ENCODE measurements around the gene SCLY.
"Not testable (repeated sequence)": the region's sequence is repeated elsewhere in the genome, so short reads cannot be mapped to it uniquely, and the experiment has no call there.

The SCLY gene

DNA sequence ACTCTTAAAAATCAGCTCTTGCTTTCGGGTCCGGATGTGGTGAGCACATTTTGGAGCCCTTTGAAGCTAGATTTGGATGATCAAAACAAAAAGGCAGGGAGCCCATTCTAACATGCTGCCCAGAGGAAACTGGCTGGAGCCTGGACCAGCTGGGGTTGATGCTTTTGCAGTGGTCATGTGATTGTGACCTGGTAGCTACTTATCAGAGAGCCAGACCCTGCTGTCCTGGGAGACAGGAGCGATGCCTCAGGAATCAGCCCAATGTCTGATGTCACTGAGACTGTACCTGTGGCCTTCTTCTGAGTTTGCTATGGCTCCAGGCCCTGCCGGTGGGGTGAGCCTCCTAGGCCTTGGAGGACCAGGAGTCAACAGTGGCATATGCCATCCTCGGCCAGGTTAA, 18.7 kb upstream of the SCLY start:
- DNase-seq: no peak

DNA sequence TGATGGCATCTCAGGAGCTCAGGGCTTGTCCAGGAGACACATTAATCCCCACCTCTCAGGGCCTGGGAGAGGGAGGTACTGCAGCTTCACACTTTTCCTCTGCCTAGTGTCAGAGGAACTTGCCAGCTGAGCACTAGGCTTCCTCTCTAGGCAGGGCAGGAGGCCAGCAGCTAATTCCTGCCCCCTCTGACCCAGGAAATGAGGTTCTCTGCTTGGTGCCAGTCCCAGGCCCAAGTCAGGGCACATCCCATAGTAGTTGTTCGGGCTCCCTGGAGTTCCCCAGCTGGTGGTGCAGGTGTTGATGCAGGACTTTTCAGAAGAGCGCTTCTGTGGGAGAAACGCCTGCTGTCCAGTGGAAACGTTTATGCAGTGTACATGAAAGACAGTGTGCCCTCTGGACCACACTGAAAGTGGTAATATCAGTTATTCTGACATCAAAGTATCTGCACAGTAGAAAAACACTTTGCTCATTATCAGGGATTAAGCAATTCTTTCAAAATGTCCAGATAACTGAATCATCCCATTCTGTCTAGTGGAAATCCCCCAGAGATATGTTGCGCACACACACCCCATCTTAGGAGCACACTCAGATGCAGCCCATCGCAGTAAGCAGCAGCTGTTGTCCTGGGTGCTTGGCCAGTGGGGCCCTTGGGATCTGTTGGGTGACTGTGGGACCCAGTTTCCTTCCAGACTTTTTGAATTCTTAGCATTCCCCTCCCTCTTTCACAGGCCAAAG, 17.8 kb upstream of the SCLY start:
- DNase-seq: no peak

DNA sequence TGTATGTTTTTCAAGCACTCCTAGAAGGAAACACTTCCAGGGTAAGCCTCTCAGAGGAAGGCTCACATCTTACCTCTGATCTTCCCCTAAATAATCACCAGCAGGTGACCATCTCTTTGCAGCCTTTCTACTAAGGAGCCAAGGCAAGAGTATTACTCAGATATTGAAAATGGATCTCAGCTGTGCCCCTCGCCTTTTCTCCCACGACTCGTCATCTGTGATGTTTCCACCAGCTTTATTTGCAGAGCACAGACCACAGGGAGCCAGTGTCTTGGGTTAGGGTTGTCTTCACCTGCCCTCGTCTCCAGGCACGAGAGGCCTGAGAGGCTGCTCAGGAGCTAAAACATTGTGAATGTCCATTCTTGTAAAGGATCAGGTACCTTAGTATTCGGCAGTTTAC, 16.9 kb upstream of the SCLY start:
- no peak for DNase-seq

DNA sequence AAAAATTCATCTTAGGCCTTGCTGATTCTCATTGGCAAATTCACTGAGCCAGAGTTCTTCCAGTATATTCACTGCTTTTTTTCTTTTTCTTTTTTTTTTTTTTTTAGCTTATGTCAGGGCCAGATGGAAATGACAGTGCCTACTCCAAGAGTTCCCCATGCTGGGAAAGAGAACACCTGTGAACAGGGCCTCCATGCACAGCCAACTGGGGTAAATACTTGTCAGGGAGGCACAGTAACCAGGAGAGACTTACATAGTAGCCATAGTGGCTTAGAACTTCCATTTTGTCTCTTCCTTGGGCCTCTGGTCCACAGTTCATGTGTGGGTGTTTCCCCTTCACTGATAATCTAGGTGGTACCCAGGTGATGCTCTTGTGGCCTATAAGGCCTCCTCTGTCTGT, 15.2 kb upstream of the SCLY start:
- DNase-seq: no peak

DNA sequence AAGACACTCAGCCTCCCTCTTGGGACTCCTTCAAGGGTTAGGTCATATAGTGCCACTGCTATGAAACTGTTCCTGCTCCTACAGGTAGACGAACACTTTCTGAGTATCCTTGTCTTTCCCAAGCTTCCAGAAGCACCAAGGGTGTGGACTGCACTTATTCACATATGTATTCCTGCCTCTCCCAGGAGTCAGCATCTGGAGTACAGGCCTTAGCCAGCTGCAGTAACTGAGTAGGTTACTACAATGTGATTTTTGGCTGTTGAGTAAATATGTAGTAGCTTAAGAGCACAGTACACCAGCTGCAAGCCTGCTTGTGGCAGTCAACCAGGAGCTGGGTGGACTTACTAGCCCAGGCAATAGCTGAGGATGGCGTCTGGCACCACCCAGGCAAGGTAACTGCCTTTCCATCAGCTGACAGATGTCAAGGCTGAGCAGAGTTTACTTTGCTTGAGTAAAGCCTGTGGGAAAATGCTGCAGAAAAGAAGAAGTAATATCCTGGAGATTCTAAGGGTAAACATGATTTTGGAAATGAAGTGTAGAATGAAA, 14.0 kb upstream of the SCLY start:
- DNase-seq: no peak

DNA sequence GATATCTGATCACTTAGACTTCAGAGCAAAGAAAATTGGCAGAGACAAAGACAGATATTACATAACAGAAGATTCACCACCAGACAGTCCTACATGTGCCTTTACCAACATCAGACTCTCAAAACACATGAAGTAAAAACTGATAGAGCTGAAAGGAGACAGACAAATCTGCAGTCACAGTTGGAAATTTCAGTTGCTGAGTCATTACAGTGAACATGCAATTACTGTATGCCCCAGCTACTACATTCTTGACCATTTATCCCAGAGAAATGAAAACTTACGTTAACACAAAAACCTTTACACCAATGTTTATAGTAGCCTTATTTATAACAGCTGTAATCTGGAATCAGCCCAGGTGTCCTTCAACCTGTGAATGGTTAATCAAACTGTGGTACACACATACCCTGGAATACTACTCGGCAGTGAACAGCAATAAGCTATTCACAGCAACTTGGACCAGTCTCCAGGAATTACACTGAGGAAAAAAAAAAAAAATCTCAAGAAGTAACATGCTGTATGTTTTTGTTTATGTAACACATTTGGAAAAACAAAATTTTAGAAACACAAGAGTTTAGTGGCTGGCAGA, 7.5 kb upstream of the SCLY start:
- DNase-seq: no peak

DNA sequence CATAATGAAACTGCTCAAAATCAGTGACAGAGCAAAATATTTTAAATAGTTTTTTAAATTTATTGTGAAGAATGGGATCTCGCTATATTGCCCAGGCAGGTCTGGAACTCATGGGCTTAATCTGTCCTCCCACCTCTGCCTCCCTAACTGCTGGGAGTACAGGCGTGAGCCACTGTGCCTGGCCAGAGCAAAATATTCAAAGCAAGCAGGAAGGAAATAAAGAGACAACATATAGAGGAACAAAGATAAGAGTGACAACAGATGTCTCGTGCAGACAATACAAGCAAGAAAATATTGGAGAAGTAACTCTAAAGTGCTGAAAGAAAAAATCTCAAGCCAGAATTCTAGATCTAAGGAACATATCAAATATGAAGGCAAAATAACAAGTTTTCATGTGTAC, 5.0 kb upstream of the SCLY start:
- DNase-seq: no peak

DNA sequence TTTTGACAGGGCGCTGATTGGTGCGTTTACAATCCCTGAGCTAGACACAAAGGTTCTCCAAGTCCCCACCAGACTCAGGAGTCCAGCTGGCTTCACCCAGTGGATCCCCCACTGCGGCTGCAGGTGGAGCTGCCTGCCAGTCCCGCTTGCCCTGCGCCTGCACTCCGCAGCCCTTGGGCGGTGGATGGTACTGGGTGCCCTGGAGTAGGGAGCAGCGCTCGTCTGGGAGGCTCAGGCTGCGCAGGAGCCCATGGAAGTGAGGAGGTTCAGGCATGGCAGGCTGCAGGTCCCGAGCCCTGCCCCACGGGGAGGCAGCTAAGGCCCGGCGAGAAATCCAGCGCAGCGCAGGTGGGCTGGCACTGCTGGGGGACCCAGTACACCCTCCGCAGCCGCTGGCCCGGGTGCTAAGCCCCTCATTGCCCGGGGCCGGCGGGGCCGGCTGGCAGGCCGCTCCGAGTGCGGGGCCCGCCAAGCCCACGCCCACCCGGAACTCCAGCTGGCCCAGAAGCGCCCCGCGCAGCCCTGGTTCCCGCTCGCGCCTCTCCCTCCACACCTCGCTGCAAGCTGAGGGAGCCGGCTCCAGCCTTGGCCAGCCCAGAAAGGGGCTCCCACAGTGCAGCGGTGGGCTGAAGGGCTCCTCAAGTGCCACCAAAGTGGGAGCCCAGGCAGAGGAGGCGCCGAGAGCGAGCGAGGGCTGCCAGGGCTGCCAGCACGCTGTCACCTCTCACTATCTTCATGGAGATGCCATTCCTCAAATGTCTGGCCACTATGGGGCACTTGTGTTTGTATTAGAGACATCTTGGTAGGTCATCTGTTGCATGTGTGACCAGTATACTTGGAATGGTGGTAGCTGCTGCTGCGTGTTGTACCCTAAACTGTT, 2.9 kb upstream of the SCLY start:
- not testable (repeated sequence) for DNase-seq

DNA sequence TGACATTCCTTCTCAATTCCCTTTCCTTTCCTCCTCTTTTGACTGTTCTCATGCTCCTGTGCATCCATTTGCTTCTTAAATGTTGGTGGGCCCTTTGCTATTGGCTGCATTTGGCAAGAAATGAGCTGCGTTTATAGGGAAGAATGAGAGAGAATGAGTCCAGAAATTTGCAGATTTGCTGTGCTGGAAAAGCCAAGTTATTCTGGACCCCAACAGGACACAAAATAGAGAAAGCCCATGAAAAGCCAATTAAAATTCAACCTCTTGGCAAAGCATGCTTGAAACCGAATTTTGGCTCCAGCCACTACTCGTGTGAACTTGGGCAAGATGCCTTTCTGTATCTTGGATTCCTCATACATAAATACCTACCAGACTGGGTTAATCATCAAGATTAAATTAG, 1.3 kb upstream of the SCLY start:
- no peak for DNase-seq

DNA sequence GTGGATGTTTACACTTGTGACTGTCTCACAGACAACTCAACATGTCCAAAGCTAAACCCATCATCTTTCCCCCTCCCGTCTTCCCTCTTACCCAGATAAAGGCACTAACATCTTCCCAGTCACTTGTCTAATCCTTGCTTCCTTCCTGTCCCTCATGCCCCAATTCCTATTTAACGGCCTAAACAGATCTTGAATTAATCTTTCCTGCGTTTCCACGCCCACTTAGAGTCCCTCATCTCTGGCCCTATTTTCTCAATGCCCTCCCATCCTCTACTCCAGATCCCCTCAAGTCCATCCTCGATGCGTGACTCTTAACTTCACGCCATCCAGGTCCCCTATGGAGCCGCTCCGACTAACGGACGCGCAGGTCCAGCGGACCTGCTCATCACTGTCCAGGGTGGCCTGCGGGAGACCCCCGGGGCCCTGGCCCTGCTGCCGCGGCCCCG, 682 bp upstream of the SCLY start:
- DNase-seq: no peak

DNA sequence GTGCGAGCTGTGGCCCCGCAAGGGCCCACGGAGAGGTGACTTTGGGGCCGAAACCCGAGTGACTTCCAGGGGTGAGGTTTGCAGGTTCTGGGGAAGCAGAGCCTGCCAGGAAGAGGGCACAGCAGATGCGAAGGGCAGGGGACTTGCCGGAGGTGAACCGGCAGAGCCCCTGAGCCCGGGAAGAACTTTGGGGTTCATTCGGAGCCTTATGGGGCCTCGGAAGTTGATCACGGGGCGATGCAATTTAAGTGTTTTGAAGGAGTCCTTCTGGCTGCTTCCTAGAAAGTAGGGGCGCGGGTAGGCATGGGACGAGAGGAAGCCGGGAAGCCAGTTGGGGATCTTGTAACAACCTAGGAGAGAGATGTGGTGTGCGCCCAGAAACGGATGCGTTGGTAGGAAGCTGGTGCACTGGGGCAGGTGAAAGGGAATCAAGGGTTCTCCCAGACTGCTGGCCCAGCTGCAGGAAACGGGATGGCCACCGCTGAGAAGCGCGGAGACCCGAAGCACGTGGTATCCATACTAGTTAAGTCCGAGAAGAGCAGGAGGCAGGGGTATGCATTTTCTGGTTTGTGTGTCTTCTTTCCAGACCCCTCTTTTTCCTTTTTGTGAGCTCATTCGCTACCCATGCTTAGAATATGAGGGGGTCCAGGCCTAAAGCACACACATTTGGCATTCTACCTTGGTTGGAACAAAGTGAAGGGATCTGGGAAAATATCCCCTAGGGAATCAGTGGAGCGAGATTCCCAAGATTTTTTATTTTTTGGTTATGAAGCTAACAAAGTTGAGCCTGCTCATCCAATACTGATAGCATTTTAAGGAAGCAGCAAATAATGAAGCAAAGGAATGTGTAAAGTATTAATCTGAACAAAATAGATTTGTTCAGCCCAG, 758 bp downstream of the SCLY start:
- DNase-seq: no peak

DNA sequence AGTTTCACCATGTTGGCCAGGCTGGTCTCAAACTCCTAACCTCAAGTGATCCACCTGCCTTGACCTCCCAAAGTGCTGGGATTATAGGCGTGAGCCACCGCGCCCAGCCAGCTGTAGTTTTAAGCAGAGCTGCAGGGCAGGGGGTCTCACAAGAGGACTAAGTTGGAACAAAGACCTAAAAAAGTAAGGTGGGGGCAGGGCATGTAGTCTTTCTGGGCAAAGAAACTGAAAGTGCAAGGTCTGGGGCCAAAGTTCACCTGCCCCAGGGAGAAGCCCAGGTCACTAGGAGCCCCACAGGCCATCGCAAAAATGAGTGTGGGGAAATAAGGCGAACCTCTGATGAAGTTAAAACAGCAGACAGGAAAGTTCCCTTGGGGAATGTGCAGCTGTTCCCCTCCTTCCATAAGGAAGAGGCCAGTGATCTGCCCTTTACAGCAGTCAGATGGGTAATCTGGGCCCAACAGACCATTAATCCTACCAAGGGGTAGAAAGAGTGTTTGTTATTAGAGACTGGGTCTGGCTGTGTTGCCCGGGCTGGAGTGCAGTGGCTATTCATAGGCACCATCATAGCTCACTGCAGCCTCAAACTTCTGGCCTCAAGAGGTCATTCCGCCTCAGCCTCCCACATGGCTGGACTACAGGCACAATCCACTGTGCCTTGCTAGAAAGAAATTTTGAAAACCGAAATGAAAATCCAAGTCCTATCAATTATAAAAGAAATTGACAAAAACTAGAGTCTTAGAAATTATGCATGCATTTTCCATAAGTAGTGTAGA, 2.8 kb downstream of the SCLY start:
- DNase-seq: no peak

DNA sequence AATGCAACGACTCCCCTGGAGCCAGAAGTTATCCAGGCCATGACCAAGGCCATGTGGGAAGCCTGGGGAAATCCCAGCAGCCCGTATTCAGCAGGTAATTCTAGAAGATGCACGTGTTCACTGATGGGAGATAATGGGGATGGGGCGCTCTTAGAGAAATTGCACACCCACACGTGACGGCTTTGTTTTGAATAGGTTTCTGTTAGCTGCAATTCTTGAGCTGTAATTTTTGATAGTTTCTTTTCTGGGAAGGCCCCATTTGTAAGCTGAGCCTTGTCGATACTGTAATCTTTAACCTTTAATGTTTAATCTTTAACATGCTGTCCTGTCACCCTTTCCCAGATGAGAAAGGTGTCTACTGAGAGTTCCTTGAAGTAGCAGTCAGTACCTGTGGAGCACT, 3.6 kb downstream of the SCLY start:
- no peak for DNase-seq

DNA sequence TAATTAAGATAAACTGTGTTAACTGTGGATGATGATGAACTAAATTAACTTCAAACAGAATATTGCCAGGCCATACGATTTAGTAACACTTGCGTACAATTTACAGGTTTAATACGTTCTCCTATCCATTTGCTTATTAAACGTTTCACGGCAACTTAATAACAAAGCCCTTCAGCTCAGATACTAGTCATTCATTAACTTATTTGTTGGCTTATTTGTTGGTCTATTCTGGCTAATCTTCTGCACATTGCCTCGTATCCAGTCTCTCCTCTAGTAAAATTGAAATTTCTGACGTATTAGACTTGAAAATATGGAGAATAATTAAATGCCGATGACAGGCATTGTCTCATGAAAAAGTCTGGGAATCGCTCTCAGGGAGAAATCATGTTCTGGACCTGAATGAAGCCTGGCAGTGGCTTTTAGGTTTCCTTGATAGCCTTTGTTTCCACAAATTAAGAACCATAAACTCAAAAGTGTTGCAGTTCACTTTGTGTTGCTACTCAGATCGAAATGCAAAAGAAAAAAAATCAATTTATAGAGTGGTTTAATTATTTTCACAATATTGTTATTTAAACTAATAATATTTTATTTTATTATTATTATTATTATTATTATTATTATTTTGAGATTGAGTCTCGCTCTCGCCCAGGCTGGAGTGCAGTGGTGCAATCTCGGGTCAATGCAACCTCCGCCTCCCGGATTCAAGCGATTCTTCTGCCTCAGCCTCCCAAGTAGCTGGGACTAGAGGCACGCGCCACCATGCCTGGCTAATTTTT, 4.5 kb downstream of the SCLY start:
- DNase-seq: no peak

DNA sequence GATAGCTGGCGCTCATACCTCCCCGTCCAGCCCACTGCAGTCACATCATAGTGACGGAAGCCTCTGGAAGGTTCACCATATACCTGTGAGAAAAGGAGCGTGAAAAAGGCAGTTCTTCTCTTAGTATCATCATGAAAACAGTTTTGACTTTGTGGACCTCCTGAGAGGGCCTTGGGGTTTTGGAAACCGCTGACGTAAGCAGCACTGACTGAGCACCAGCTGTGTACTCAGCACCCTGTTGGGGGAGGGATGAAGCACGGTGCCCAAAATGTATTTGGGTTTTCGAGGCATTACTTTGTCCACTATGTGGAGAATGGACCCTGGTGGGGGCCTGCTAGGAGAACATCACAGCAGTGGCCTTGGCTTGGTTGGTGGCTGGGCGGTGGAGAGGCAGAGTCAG, 5.4 kb downstream of the SCLY start:
- no peak for DNase-seq

DNA sequence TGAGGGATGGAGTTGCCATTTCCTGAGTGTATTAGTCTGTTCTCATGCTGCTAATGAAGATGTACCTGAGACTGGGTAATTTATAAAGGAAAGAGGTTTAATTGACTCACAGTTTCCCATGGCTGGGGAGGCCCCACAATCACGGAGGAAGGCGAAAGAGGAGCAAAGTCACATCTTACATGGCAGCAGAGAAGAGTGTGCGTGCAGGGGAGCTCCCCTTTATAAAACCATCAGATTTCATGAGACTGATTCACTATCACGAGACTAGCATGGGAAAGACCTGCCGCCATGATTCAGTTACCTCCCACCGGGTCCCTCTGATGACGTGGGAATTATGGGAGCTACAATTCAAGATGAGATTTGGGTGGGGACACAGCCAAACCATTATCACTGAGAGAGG, 5.9 kb downstream of the SCLY start:
- DNase-seq: not testable (repeated sequence)

DNA sequence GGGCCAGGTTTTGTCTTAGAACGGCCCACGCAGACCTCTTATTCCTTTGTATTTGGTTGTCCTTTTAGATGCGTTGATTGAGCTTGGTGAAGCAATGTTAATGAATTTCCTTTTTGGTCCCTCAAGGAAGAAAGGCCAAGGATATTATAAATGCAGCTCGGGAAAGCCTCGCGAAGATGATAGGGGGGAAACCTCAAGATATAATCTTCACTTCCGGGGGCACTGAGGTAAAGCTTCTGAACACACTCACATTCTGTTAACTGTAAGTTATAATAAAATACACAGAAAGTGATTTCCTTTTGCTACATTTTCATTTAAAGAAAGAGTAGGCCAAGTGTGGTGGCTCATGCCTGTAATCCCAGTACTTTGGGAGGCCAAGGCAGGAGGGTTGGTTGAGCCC, 7.1 kb downstream of the SCLY start:
- DNase-seq: no peak

DNA sequence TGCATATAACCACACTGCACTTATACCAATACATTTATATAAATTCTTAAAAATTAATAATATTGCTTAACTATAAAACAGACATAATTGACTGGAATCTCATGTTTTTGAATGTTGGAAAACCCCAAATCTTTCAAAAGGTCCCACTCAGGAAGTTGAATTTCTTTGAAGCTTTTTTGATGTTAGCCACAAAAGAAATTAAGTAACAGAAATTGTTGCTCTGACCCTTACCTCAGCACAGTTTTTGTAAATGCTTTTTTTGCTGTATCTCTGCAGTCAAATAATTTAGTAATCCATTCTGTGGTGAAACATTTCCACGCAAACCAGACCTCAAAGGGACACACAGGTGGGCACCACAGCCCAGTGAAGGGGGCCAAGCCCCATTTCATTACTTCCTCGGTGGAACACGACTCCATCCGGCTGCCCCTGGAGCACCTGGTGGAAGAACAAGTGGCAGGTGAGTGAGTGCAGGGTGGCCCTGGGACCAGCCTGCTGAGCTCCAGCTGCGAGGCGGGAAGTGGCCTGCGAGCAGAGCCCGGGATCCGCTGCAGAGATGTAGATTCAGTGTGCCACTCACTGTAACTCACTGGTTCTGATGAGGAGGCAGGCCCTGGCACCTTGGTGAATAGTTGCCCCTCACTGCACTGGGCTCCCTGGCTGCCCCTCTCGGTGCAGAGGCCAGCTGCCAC, 8.4 kb downstream of the SCLY start:
- no peak for DNase-seq

DNA sequence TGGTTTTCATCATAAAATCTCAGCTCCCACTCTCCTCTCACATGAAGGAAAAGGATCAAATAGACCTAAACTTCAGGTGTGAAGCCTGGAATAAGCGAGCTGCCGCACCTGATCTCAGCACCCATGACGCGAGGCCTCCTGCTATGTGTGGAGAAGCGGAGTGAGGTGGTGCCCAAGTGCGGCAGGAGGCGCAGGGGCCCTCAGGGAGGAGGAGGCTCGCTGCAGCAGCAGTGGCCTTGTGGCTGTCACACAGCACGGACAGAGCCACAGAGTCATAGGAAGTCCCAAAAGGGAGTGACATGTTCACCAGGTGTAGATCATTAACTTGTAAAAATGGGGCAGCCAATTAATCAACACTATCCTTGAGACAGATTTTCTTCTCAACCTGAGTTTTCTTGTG, 9.1 kb downstream of the SCLY start:
- DNase-seq: no peak

DNA sequence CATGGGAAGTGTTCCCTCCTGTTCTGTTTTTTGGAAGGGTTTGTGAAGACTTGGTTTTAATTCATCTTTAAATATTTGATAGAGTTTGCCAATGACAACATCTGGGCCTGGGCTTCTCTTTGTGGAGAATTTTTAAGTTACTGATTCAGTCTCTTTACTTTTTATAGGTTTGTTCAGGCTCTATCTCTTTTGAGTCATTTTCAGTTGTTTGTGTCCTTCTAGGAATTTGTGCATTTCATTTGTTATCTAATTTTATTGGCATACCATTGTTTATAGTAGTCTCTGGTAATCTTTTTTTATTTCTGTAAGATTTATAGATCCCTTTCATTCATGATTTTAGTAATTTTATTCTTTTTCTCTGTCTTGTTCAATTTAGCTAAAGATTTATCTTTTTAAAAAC, 14.6 kb downstream of the SCLY start:
- DNase-seq: no peak

All from activated CD4-positive, CD25-positive, alpha-beta regulatory T cell treated with anti-CD3 and anti-CD28 coated beads, Interleukin-2, amount 50 U/mL, for 72 hours (primary cell).